MCF 10A (cell line): Measurements from ENCODE around the gene RCAN1. TPM values are rescaled to one million over a fixed set of nuclear protein-coding genes. Genes with fewer than 3 reads are reported as not detected.

Experiments
- BruUV-seq: library from RNA; stranded (reverse); fragments of 400-500 nt; replicated peaks from 2 replicates; lab custom pipeline; 2021; lab: Mats Ljungman, UMichigan
- CTCF ChIA-PET: fragments of 300-600 bp; sonication (Branson Sonifier 250); formaldehyde crosslinking; extraction: SDS; loops from one replicate; lab custom pipeline; 2021; ENCODE audit warnings: antibody characterized with exemption, inconsistent platforms; lab: Yijun Ruan, JAX
- POLR2A ChIA-PET: fragments of 300-600, 350-650 bp; sonication (Branson Sonifier 250); formaldehyde crosslinking; extraction: SDS; loops from one replicate; lab custom pipeline; 2020; ENCODE audit warnings: antibody characterized with exemption, inconsistent platforms; lab: Yijun Ruan, JAX
- DNase-seq: peaks from one replicate; pipeline ENCODE4 v3.0.0-alpha.2; 2018; ENCODE audit not compliant: unreplicated experiment
- H3K27ac Mint-ChIP-seq: one replicate; pipeline ENCODE4 v1.8.0; 2022; ENCODE audit warnings: mild to moderate bottlenecking, low read depth, mixed read lengths; ENCODE audit not compliant: unreplicated experiment
- H3K27me3 Mint-ChIP-seq: one replicate; pipeline ENCODE4 v1.8.0; 2022; ENCODE audit warnings: mixed read lengths; ENCODE audit not compliant: insufficient read depth, unreplicated experiment
- H3K36me3 Mint-ChIP-seq: one replicate; pipeline ENCODE4 v1.8.0; 2022; ENCODE audit warnings: mild to moderate bottlenecking, moderate library complexity, mixed read lengths; ENCODE audit not compliant: insufficient read depth, unreplicated experiment
- H3K4me1 Mint-ChIP-seq: one replicate; pipeline ENCODE4 v1.8.0; 2022; ENCODE audit warnings: mixed read lengths; ENCODE audit not compliant: insufficient read depth, unreplicated experiment
- H3K4me3 Mint-ChIP-seq: one replicate; pipeline ENCODE4 v1.8.0; 2022; ENCODE audit warnings: mild to moderate bottlenecking, moderate library complexity, mixed read lengths; ENCODE audit not compliant: unreplicated experiment
- H3K9me3 Mint-ChIP-seq: one replicate; pipeline ENCODE4 v1.8.0; 2022; ENCODE audit warnings: mixed read lengths; ENCODE audit not compliant: unreplicated experiment
- CTCF ChIP-seq: fragments of 200-600 bp; IDR thresholded peaks from one replicate; pipeline ENCODE4 v1.8.0; 2022; ENCODE audit warnings: antibody characterized with exemption, mild to moderate bottlenecking; ENCODE audit not compliant: unreplicated experiment
- intact Hi-C: fragments of 100-400 bp; cut with micrococcal nuclease; formaldehyde crosslinking; loops from 2 replicates; pipeline ENCODE4 v1.14.1; 2022
- total RNA-seq: library from RNA; stranded (reverse); gene quantifications from 2 replicates; pipeline ENCODE4 v1.2.3, GENCODE V29; 2022

The RCAN1 gene
- total RNA-seq, 1 experiment from 2014 or later, result 11.9 TPM

- Mint-ChIP-seq H3K4me3 (peak overlapping the region; percentile 81), H3K4me1 (peaks cover 6% of the 10 kb centered on the region), H3K27ac (no peak overlapping the region), H3K36me3 (no peaks in the 10 kb centered on the region), H3K27me3 (no peaks in the 10 kb centered on the region), H3K9me3 (no peaks in the 10 kb centered on the region)
- TF ChIP-seq CTCF, result no peak
- intact Hi-C loops, result no loop called here
- DNase-seq, result peak; percentile 9
- ChIA-PET POLR2A (interaction anchor here (0.6 to 2.9 kb wide), 4 partner anchors 9 to 88 kb away, joined by 3 to 9 read pairs (median 4); no protein-coding TSS in a partner anchor), CTCF (interaction anchor here (4.6 kb wide), 1 partner anchor 12 kb away, joined by 42 read pairs; no protein-coding TSS in a partner anchor)
- BruUV-seq, result TSS peak; percentile 62
These were observed 960 bp downstream of the RCAN1 start for GRCh38 chr21:34613679-34614627.

- no TSS peak for BruUV-seq
These were observed 2.4 kb downstream of the RCAN1 start for GRCh38 chr21:34612557-34612956.

GRCh38 chr21:34612056-34612455 is 2.9 kb downstream of the RCAN1 start:
- peaks cover 6% of the 10 kb centered on the region for H3K4me1 Mint-ChIP-seq
- H3K4me3 Mint-ChIP-seq, result no peak overlapping the region
- BruUV-seq, result no TSS peak
- H3K9me3 Mint-ChIP-seq, result no peaks in the 10 kb centered on the region
- H3K27ac Mint-ChIP-seq, result no peak overlapping the region
- no peaks in the 10 kb centered on the region for H3K36me3 Mint-ChIP-seq
- TF ChIP-seq CTCF, result no peak
- intact Hi-C loops, result no loop called here
- ChIA-PET POLR2A (interaction anchor here (2.9 kb wide), 1 partner anchor 86 kb away, joined by 9 read pairs; no protein-coding TSS in a partner anchor), CTCF (interaction anchor here (4.6 kb wide), 1 partner anchor 10 kb away, joined by 42 read pairs; no protein-coding TSS in a partner anchor)
- no peaks in the 10 kb centered on the region for H3K27me3 Mint-ChIP-seq
- no peak for DNase-seq

More at GRCh38 chr21:34612557-34612956, 2.4 kb downstream of the RCAN1 start:
- H3K4me1 Mint-ChIP-seq, result peaks cover 6% of the 10 kb centered on the region
- H3K36me3 Mint-ChIP-seq, result no peaks in the 10 kb centered on the region
- DNase-seq, result no peak
- CTCF ChIA-PET, result interaction anchor here (4.6 kb wide), 1 partner anchor 11 kb away, joined by 42 read pairs; no protein-coding TSS in a partner anchor
- H3K4me3 Mint-ChIP-seq, result no peak overlapping the region
- TF ChIP-seq CTCF, result no peak
- intact Hi-C loops, result no loop called here
- H3K9me3 Mint-ChIP-seq, result no peaks in the 10 kb centered on the region
- H3K27ac Mint-ChIP-seq, result no peak overlapping the region
- H3K27me3 Mint-ChIP-seq, result no peaks in the 10 kb centered on the region
- POLR2A ChIA-PET, result interaction anchor here (2.9 kb wide), 1 partner anchor 86 kb away, joined by 9 read pairs; no protein-coding TSS in a partner anchor

GRCh38 chr21:34611528-34611927 is 3.4 kb downstream of the RCAN1 start:
- DNase-seq, result no peak
- no peaks in the 10 kb centered on the region for H3K36me3 Mint-ChIP-seq
- H3K4me3 Mint-ChIP-seq, result no peak overlapping the region
- intact Hi-C loops, result no loop called here
- TF ChIP-seq CTCF, result no peak
- H3K27me3 Mint-ChIP-seq, result no peaks in the 10 kb centered on the region
- H3K9me3 Mint-ChIP-seq, result no peaks in the 10 kb centered on the region
- no peak overlapping the region for H3K27ac Mint-ChIP-seq
- ChIA-PET POLR2A (no interaction called here), CTCF (interaction anchor here (0.6 to 4.6 kb wide), 2 partner anchors 10 to 611 kb away, joined by 3 to 42 read pairs; no protein-coding TSS in a partner anchor)
- no TSS peak for BruUV-seq
- H3K4me1 Mint-ChIP-seq, result peaks cover 6% of the 10 kb centered on the region
